ENCODE data around the gene LTF. TPM values are rescaled to one million over a fixed set of nuclear protein-coding genes. Genes with fewer than 3 reads are reported as not detected.

LTF gene
- total RNA-seq, 2 donors from 2014 or later, result 8.8 to 8.9 TPM

- intact Hi-C loops (cut with DNase I), result no loop called here
- peak overlapping the region in 1 of 4 donors; percentile 21 for H3K27ac ChIP-seq
- DNase-seq, result no peak
These were observed 18.1 kb upstream of the LTF start for GRCh38 chr3:46482632-46483350.

GRCh38 chr3:46481636-46482035 is 16.9 kb upstream of the LTF start:
- Histone ChIP-seq H3K4me1 (peaks cover 35% of the 10 kb centered on the region), H3K4me3 (no peak overlapping the region), H3K9me3 (no peaks in the 10 kb centered on the region), H3K27me3 (no peaks in the 10 kb centered on the region), H3K27ac (no peak overlapping the region), H3K36me3 (replicated peaks in 1 of 2; ENCODE audit: insufficient read depth in 1 of 2, low read depth in 2 of 2) (no peaks in the 10 kb centered on the region)
- intact Hi-C loops (cut with DNase I), result no loop called here
- DNase-seq (no peak), ATAC-seq (no peak)
- TF ChIP-seq, protein P1, sequence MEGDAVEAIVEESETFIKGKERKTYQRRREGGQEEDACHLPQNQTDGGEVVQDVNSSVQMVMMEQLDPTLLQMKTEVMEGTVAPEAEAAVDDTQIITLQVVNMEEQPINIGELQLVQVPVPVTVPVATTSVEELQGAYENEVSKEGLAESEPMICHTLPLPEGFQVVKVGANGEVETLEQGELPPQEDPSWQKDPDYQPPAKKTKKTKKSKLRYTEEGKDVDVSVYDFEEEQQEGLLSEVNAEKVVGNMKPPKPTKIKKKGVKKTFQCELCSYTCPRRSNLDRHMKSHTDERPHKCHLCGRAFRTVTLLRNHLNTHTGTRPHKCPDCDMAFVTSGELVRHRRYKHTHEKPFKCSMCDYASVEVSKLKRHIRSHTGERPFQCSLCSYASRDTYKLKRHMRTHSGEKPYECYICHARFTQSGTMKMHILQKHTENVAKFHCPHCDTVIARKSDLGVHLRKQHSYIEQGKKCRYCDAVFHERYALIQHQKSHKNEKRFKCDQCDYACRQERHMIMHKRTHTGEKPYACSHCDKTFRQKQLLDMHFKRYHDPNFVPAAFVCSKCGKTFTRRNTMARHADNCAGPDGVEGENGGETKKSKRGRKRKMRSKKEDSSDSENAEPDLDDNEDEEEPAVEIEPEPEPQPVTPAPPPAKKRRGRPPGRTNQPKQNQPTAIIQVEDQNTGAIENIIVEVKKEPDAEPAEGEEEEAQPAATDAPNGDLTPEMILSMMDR (IDR thresholded peaks at IDR 0.05), result no peak
- TF ChIP-seq POLR2A (IDR thresholded peaks at IDR 0.05), result no peak
- 86 to 92% methylated on average over 4 of the region's 4 CpGs for WGBS, 2 donors

More at GRCh38 chr3:46482632-46483350, 18.1 kb upstream of the LTF start:
- 56 to 65% methylated on average over 1 of the region's 1 CpG for WGBS, 2 donors
- ATAC-seq, result no peak
- H3K27me3 ChIP-seq, result no peaks in the 10 kb centered on the region
- TF ChIP-seq POLR2A (IDR thresholded peaks at IDR 0.05), result no peak
- TF ChIP-seq, protein P1 (IDR thresholded peaks at IDR 0.05), result no peak
- H3K4me1 ChIP-seq, result peaks cover 35% of the 10 kb centered on the region
- H3K36me3 ChIP-seq (replicated peaks in 1 of 2; ENCODE audit: insufficient read depth in 1 of 2, low read depth in 2 of 2), result no peaks in the 10 kb centered on the region
- no peak overlapping the region for H3K4me3 ChIP-seq
- no peaks in the 10 kb centered on the region for H3K9me3 ChIP-seq

DNA sequence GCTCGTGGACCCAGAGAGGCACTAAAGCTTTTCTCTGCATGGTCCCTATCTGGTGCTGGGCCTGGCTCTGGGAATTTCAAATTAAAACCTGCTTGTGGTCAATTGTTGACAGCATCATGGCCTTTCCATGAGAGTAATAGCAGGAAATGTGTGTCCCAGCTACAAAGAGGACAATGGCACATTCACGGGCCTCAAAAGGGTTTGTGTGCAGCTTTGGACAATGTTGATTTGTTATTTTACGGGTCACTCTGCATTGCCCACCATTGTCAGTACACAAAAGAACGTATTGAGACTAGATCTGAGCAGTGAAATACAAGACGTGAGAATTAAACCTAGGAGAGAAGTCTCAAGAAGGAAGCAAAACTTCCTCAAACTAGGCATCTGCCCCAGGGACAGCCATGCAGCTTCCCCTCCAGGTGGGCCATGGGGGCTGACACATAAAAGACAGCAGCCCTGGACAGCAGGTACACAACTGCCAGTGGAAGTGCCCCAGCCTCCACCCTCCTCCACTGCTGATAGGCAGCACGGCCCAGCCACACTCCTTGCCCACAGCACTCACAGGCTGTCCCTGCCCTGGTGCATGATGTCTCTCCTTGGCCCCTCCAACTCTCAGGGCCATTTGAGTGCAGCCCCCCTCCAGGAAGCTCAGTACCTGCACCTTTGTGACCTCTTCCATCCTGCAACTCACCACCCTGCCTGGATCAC is 15.9 kb upstream of the LTF start:
- ATAC-seq (no peak), DNase-seq (no peak)
- Histone ChIP-seq H3K4me1 (peaks cover 28% of the 10 kb centered on the region), H3K4me3 (no peak overlapping the region), H3K36me3 (replicated peaks in 1 of 2; ENCODE audit: insufficient read depth in 1 of 2, low read depth in 2 of 2) (no peaks in the 10 kb centered on the region), H3K27ac (no peak overlapping the region), H3K27me3 (no peaks in the 10 kb centered on the region), H3K9me3 (no peaks in the 10 kb centered on the region)
- 81 to 93% methylated on average over 6 of the region's 6 CpGs for WGBS, 2 donors
- intact Hi-C loops (cut with DNase I), result no loop called here
- no peak for TF ChIP-seq POLR2A (IDR thresholded peaks at IDR 0.05)
- TF ChIP-seq, protein P1 (IDR thresholded peaks at IDR 0.05), result no peak

DNA sequence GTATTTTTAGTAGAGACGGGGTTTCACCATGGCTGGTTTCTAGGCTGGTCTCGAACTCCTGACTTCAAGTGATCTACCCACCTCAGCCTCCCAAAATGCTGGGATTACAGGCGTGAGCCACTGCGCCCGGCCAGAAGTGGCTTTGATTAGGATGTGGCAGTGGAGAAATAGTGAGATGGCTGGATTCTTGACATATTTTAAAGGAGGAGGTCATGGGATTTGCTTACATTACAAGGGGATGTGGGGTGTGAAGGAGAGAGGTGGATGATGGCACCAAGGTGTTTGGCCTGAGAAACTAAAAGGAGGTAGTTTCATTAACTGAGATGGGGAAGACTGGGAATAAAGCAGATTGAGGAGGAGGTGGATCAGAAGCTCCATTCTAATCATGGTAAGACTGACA is 15.0 kb upstream of the LTF start:
- no peaks in the 10 kb centered on the region for H3K36me3 ChIP-seq (replicated peaks in 1 of 2; ENCODE audit: insufficient read depth in 1 of 2, low read depth in 2 of 2)
- no peaks in the 10 kb centered on the region for H3K9me3 ChIP-seq
- DNase-seq, result no peak
- intact Hi-C loops (cut with DNase I), result no loop called here
- 73 to 93% methylated on average over 5 of the region's 5 CpGs for WGBS, 2 donors
- H3K27ac ChIP-seq, result no peak overlapping the region
- no peaks in the 10 kb centered on the region for H3K27me3 ChIP-seq
- H3K4me1 ChIP-seq, result peaks cover 18% of the 10 kb centered on the region
- no peak for TF ChIP-seq POLR2A (IDR thresholded peaks at IDR 0.05)
- TF ChIP-seq, protein P1 (IDR thresholded peaks at IDR 0.05), result no peak
- no peak for ATAC-seq
- no peak overlapping the region for H3K4me3 ChIP-seq
